MCF 10A (cell line): ENCODE results near the gene FAM151A. TPM values are rescaled to one million over a fixed set of nuclear protein-coding genes. Genes with fewer than 3 reads are reported as not detected.

Experiments
- BruUV-seq: library from RNA; stranded (reverse); fragments of 400-500 nt; replicated peaks from 2 replicates; lab custom pipeline; 2021; lab: Mats Ljungman, UMichigan
- CTCF ChIA-PET: fragments of 300-600 bp; sonication (Branson Sonifier 250); formaldehyde crosslinking; extraction: SDS; loops from one replicate; lab custom pipeline; 2021; ENCODE audit warnings: antibody characterized with exemption, inconsistent platforms; lab: Yijun Ruan, JAX
- POLR2A ChIA-PET: fragments of 300-600, 350-650 bp; sonication (Branson Sonifier 250); formaldehyde crosslinking; extraction: SDS; loops from one replicate; lab custom pipeline; 2020; ENCODE audit warnings: antibody characterized with exemption, inconsistent platforms; lab: Yijun Ruan, JAX
- DNase-seq: peaks from one replicate; pipeline ENCODE4 v3.0.0-alpha.2; 2018; ENCODE audit not compliant: unreplicated experiment
- H3K27ac Mint-ChIP-seq: one replicate; pipeline ENCODE4 v1.8.0; 2022; ENCODE audit warnings: mild to moderate bottlenecking, low read depth, mixed read lengths; ENCODE audit not compliant: unreplicated experiment
- H3K27me3 Mint-ChIP-seq: one replicate; pipeline ENCODE4 v1.8.0; 2022; ENCODE audit warnings: mixed read lengths; ENCODE audit not compliant: insufficient read depth, unreplicated experiment
- H3K36me3 Mint-ChIP-seq: one replicate; pipeline ENCODE4 v1.8.0; 2022; ENCODE audit warnings: mild to moderate bottlenecking, moderate library complexity, mixed read lengths; ENCODE audit not compliant: insufficient read depth, unreplicated experiment
- H3K4me1 Mint-ChIP-seq: one replicate; pipeline ENCODE4 v1.8.0; 2022; ENCODE audit warnings: mixed read lengths; ENCODE audit not compliant: insufficient read depth, unreplicated experiment
- H3K4me3 Mint-ChIP-seq: one replicate; pipeline ENCODE4 v1.8.0; 2022; ENCODE audit warnings: mild to moderate bottlenecking, moderate library complexity, mixed read lengths; ENCODE audit not compliant: unreplicated experiment
- H3K9me3 Mint-ChIP-seq: one replicate; pipeline ENCODE4 v1.8.0; 2022; ENCODE audit warnings: mixed read lengths; ENCODE audit not compliant: unreplicated experiment
- intact Hi-C: fragments of 100-400 bp; cut with micrococcal nuclease; formaldehyde crosslinking; loops from 2 replicates; pipeline ENCODE4 v1.14.1; 2022
- total RNA-seq: library from RNA; stranded (reverse); gene quantifications from 2 replicates; pipeline ENCODE4 v1.2.3, GENCODE V29; 2022
- TF ChIP-seq, protein P1 (sequence below): fragments of 200-600 bp; IDR thresholded peaks from one replicate; pipeline ENCODE4 v1.8.0; 2022; ENCODE audit warnings: antibody characterized with exemption, mild to moderate bottlenecking; ENCODE audit not compliant: unreplicated experiment

The FAM151A gene
- total RNA-seq, 1 experiment from 2014 or later, result not detected

DNA sequence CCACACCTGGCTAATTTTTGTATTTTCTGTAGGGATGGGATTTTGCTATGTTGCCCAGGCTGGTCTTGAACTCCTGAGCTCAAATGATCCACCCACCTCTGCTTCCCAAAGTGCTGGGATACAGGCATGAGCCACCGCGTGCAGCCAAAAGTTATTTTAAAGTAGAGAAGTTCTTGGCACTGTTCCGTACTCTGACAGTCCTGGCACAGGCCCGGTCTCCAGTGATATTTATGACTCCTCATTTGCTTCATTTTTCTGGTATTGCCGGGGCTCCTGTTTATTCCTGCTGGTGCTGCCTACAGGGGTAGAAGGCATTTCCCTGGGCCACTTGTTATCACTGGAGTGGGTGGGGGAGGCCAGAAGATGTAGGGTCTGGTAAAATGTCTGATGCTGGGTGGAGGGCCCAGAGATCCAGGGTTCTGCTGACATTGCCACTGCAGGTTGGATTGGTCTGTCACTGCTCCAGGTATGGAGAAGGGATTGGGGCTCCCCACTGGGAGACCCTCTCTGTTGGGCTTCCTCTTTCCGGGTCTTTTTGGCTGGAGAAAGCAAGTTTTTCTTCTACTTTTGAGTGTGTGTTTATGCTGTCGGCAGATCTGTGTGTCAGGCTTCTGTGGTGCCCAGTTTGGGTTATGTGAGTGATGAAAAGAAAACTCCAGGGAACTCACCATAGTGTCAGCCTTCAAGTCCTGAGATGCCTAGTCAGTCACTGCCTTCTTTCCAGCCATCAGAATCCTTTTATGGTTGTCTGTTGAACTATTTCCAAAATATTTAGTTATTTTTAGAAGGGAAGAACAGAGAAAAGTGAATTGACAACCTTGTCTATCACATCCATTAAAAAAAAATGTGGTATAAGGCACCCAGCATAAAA is 22.7 kb upstream of the FAM151A start:
- TF ChIP-seq, protein P1, sequence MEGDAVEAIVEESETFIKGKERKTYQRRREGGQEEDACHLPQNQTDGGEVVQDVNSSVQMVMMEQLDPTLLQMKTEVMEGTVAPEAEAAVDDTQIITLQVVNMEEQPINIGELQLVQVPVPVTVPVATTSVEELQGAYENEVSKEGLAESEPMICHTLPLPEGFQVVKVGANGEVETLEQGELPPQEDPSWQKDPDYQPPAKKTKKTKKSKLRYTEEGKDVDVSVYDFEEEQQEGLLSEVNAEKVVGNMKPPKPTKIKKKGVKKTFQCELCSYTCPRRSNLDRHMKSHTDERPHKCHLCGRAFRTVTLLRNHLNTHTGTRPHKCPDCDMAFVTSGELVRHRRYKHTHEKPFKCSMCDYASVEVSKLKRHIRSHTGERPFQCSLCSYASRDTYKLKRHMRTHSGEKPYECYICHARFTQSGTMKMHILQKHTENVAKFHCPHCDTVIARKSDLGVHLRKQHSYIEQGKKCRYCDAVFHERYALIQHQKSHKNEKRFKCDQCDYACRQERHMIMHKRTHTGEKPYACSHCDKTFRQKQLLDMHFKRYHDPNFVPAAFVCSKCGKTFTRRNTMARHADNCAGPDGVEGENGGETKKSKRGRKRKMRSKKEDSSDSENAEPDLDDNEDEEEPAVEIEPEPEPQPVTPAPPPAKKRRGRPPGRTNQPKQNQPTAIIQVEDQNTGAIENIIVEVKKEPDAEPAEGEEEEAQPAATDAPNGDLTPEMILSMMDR, result no peak
- H3K4me3 Mint-ChIP-seq, result no peak overlapping the region
- ChIA-PET POLR2A (no interaction called here), CTCF (interaction anchor here (1.0 kb wide), 1 partner anchor 11 kb away, joined by 3 read pairs; no protein-coding TSS in a partner anchor)
- no peaks in the 10 kb centered on the region for H3K36me3 Mint-ChIP-seq
- no peaks in the 10 kb centered on the region for H3K4me1 Mint-ChIP-seq
- intact Hi-C loops, result no loop called here
- DNase-seq, result no peak
- BruUV-seq, result no TSS peak
- H3K9me3 Mint-ChIP-seq, result peaks cover 9% of the 10 kb centered on the region
- H3K27ac Mint-ChIP-seq, result no peak overlapping the region
- H3K27me3 Mint-ChIP-seq, result peaks cover 26% of the 10 kb centered on the region

DNA sequence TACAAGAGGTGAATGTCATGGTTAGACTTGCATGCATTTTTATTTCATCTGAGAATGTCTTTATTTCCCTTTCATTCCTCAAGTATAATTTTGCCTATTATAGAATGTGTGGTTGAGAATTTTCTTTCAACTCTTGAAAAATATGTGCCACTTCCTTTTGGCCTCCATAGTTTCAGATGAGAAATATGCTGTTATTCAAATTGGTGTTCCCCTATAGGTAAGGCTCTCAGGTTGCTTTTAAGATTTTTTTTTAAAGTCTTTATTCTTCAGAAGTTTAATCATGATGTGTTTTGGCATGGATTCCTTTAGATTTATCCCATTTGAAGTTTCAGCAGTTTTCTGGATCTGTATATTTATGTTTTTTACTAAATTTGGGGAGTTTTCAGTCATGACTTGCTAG is 20.4 kb upstream of the FAM151A start:
- CTCF ChIA-PET, result interaction anchor here (0.6 kb wide), 1 partner anchor 36 kb away, joined by 3 read pairs; no protein-coding TSS in a partner anchor
- no peak for DNase-seq
- H3K36me3 Mint-ChIP-seq, result no peaks in the 10 kb centered on the region
- peaks cover 9% of the 10 kb centered on the region for H3K9me3 Mint-ChIP-seq
- H3K27me3 Mint-ChIP-seq, result peaks cover 3% of the 10 kb centered on the region
- H3K27ac Mint-ChIP-seq, result no peak overlapping the region
- intact Hi-C loops, result no loop called here
- H3K4me3 Mint-ChIP-seq, result no peak overlapping the region
- no peaks in the 10 kb centered on the region for H3K4me1 Mint-ChIP-seq
- no TSS peak for BruUV-seq
- POLR2A ChIA-PET, result no interaction called here
- TF ChIP-seq, protein P1, result no peak

DNA sequence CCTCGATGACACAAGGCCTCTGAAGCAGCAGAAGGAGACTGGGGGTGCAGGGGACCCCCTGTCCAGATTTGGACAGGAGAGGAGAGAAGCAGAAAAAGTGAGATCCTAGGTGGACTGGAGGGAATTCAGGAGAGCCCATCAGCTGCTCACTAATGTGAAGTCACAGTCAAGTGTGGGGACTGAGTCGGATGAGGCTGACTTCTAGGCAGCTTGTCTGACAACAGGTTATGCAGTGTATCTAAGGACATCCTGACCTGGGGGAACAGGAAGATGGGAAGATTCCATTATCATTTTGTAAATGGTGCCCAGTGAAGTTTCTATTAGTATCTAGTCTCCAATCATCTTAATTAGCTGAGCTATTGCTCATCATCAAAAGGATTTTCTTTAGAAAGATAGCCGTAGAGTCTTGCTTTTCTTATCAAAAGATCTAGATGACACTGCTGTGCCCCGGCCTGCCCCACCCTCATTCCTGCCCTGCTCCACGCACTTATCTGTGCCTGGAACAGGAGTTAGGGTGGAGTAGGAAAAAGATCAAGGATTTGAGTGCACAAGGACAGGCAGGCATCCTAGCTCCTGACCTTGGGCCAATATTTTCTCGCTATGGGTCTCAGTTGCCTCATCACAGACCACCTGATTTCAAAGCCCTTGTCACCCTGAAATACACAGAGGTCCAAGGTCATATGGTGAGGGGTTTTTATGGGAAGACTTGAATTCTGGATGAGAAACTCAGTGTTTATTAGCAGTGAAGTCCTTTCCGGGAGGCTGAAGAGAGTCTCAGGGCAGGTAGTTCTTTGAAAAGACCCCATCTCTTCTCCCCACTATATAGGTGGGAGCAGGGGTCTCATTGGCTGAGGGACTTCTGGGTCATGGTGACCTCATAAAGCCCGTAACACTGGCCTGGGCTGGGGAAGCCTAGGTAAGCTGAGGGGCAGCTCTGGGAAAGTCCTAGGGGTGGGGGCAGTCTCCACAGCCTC is 17.8 kb upstream of the FAM151A start, which contains the start of gene MROH7:
Gene MROH7 (plus strand): TSS at position 924 of the 974 bp plus-strand sequence. CDS start 11,141 bp downstream, outside the sequence.
- no peak for DNase-seq
- H3K36me3 Mint-ChIP-seq, result no peaks in the 10 kb centered on the region
- intact Hi-C loops, result no loop called here
- ChIA-PET CTCF (interaction anchor here (0.7 to 0.8 kb wide), 2 partner anchors 32 to 64 kb away, joined by 3 to 6 read pairs; no protein-coding TSS in a partner anchor), POLR2A (interaction anchor here (0.6 to 1.2 kb wide), 2 partner anchors 12 to 249 kb away, joined by 3 read pairs; no protein-coding TSS in a partner anchor)
- H3K9me3 Mint-ChIP-seq, result peaks cover 9% of the 10 kb centered on the region
- no TSS peak for BruUV-seq
- H3K27ac Mint-ChIP-seq, result no peak within 1 kb of the TSS
- TF ChIP-seq, protein P1, result no peak
- no peaks in the 10 kb centered on the region for H3K4me1 Mint-ChIP-seq
- no peaks in the 10 kb centered on the region for H3K27me3 Mint-ChIP-seq
- H3K4me3 Mint-ChIP-seq, result no peak within 1 kb of the TSS
